ENCODE results near the gene PRAMEF11. TPM values are rescaled to one million over a fixed set of nuclear protein-coding genes. Genes with fewer than 3 reads are reported as not detected.

Gene PRAMEF11
- total RNA-seq: not detected in 2 replicates

GRCh38 chr1:12831310-12831709, at the start of gene PRAMEF11:
PRAMEF11 (minus strand) TSS chr1:12831410; CDS start chr1:12828789, 2,621 bp downstream.

DNA sequence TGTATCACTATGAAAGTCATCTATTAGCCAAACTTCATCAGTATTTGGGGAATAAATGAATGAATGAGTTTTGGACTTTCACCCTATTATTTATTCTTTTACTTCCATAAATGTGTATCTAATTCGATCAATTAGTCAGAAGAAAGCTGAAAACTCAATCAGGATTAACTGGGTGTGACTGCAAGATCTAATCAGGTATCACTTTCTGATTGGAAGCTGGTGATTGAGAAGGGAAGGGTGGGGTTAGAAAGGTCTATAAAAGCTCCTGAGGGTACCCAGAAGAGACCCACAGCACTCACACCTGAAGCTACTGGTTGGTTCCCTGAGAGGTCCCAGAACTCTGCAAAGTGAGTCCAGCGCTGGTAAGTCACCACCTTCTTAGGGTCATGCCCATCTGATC, 25.6 kb upstream of the PRAMEF11 start, which contains the start of gene PRAMEF2:
TSS of gene PRAMEF2 (plus strand) at position 301 of the 400 bp plus-strand sequence. CDS start 1,924 bp downstream, outside the sequence.

DNA sequence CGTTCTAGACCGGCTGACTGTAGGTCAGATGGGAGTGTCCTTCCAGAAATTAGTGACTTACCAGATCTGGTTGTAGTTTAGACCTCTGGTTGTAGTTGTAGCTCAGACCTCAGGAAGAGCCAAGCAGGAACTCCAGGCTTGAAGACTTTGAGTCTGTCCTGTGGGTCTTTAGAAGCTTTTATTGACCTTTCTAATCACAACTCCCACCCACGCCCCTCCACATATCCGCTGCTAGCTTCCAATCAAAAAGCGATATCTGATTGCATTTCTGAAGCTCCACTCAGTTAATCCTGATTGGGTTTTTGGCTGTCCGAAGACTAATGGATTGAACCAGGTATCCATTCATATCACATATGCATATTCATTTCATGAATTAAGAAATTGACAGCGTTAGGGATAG, 17.4 kb upstream of the PRAMEF11 start, which contains the start of gene HNRNPCL1:
TSS of gene HNRNPCL1 (minus strand) at position 101 of the 400 bp plus-strand sequence. CDS start 431 bp downstream, outside the sequence.

GRCh38 chr1:12791097-12791496, 40.1 kb downstream of the PRAMEF11 start, which contains the start of gene PRAMEF1:
PRAMEF1 (plus strand) TSS chr1:12791397; CDS start chr1:12793228, 1,831 bp downstream.

Other genes with a start within 250 kb of the PRAMEF11 start
- gene DHRS3, start 213.2 kb downstream of the PRAMEF11 start, total RNA-seq: 2.2 and 7.0 TPM in 2 replicates
- gene AADACL4, start 187.3 kb downstream of the PRAMEF11 start, total RNA-seq: not detected in 2 replicates
- not detected in 2 replicates for gene AADACL3, start 115.3 kb downstream of the PRAMEF11 start, total RNA-seq
- not detected in 2 replicates for gene CFAP107, start 85.2 kb downstream of the PRAMEF11 start, total RNA-seq
- under 0.01 TPM in 1 of 2 replicates, not detected in the other for gene PRAMEF12, start 57.7 kb downstream of the PRAMEF11 start, total RNA-seq
- not detected in 2 replicates for gene PRAMEF1, start 40.0 kb downstream of the PRAMEF11 start, total RNA-seq
- gene HNRNPCL1, start 17.3 kb upstream of the PRAMEF11 start, total RNA-seq: not detected in 2 replicates
- gene PRAMEF2, start 25.7 kb upstream of the PRAMEF11 start, total RNA-seq: under 0.01 TPM in 1 of 2 replicates, not detected in the other
- not detected in 2 replicates for gene PRAMEF4, start 54.8 kb upstream of the PRAMEF11 start, total RNA-seq
- not detected in 2 replicates for gene PRAMEF10, start 66.9 kb upstream of the PRAMEF11 start, total RNA-seq
- not detected in 2 replicates for gene PRAMEF7, start 85.2 kb upstream of the PRAMEF11 start, total RNA-seq
- gene PRAMEF6, start 116.2 kb upstream of the PRAMEF11 start, total RNA-seq: not detected in 2 replicates
- not detected in 2 replicates for gene PRAMEF27, start 225.2 kb upstream of the PRAMEF11 start, total RNA-seq
- not detected in 2 replicates for gene HNRNPCL3, start 229.4 kb upstream of the PRAMEF11 start, total RNA-seq
- gene PRAMEF25, start 239.4 kb upstream of the PRAMEF11 start, total RNA-seq: not detected in 2 replicates